Measurements from ENCODE around the gene MCEE. TPM values are rescaled to one million over a fixed set of nuclear protein-coding genes. Genes with fewer than 3 reads are reported as not detected.
A peak's percentile ranks its signal among the peaks of the same experiment; 100 is the strongest.
"Not testable (repeated sequence)": the region's sequence is repeated elsewhere in the genome, so short reads cannot be mapped to it uniquely, and the experiment has no call there.

Gene MCEE
- 11.5 and 12.7 TPM in 2 replicates for total RNA-seq (2014; rRNA removed; shearing (Covaris generic))

DNA sequence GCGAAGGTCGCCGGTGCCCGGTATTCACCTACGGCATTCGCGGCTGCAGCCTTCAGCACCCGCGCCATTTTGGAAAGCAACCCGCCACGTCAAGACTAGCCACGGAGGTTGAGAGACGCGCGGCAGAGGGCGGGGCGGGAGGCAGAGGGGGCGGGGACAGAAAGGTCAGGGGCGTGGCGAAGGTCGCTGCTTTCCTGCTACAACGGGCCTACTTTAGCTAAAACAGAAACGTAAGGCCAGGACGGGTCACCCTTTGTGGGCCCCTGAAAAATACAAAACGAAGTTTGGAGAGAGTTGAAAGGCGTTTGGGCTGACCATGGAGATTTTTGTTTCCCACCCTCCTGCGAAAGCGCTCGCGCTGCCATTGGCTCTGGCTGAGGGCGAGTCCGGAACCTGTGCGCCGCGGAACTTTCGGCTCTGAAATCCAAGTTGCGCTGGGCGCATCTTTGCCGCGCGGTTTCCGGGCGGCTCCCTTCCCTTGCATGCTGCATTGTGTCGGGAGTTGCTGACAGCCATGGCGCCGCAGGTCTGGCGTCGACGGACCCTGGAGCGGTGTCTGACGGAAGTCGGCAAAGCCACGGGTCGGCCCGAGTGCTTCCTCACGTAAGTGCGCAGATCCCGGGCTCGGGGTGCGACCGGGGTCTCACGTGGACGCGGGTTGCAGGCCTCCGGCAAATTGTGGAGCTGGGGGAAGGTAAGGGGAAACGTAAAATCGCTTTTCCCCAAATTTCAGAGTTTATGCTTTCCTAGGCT is at the start of gene MCEE, which contains the start of gene MPHOSPH10:
TSS of gene MCEE (minus strand) at position 78 of the 753 bp plus-strand sequence. CDS start at position 68, 10 bp downstream.
TSS of gene MPHOSPH10 (plus strand) at position 483 of the 753 bp plus-strand sequence. CDS start at position 515, 32 bp downstream.
- H3K27me3 ChIP-seq, result no peaks in the 10 kb centered on the region
- H3K4me1 ChIP-seq, result peaks cover 8% of the 10 kb centered on the region
- H3K27ac ChIP-seq, result peak within 1 kb of the TSS; percentile 81
- H3K4me3 ChIP-seq, result peak within 1 kb of the TSS; percentile 89
- H3K36me3 ChIP-seq, result peaks cover 24% of the 10 kb centered on the region
- H3K9me3 ChIP-seq (replicated peaks), result no peaks in the 10 kb centered on the region
- DNase-seq, result peak; percentile 95 to 96

DNA sequence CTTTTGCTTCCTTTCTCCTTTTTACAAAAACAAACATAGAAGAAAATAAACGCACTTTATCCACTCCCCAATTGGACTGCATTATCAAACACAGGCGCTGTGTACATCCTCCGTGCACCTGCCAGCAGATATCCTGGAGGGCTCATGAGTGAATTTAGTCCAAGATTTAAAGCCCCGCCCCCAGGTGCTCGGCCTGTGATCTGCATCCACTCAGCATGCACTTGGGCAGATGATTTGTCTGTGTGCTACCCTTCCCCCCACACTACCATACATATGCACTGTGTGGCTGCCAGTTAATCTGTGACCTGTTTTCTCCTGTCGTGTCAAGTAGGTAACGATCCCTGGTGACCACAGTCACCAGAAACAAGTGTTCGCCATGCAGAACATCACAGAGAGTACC is 48.8 kb upstream of the MCEE start:
- H3K27me3 ChIP-seq; H3K4me1 ChIP-seq; H3K4me3 ChIP-seq; H3K36me3 ChIP-seq; H3K9me3 ChIP-seq (replicated peaks); H3K27ac ChIP-seq; DNase-seq: not testable (repeated sequence)

DNA sequence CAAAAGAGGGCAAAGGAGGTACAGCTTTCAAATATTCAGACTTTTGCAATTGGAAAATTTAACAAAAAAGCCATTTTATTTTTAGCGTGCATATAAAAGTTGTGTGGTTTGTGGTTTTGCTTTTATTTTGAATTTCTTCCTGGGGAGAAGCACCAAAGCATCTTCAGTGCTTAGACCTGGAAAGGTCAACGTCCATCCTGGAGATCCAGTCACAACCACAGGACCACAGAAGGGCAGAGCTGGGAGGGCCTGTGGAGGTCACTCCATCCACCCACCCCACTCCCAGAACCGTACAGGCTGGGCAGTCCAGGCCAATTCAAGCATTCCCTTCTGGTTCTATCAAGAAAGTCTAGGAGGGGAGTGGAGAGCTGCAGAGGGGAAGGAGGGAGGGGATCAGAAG is 44.2 kb upstream of the MCEE start:
- H3K4me1 ChIP-seq, result no peaks in the 10 kb centered on the region
- no peaks in the 10 kb centered on the region for H3K36me3 ChIP-seq
- DNase-seq, result no peak
- H3K27ac ChIP-seq, result no peak overlapping the region
- H3K27me3 ChIP-seq, result no peaks in the 10 kb centered on the region; the same call in 1 of the 2 replicates
- H3K9me3 ChIP-seq (replicated peaks), result no peaks in the 10 kb centered on the region; the same call in 1 of the 2 replicates
- H3K4me3 ChIP-seq, result no peak overlapping the region

DNA sequence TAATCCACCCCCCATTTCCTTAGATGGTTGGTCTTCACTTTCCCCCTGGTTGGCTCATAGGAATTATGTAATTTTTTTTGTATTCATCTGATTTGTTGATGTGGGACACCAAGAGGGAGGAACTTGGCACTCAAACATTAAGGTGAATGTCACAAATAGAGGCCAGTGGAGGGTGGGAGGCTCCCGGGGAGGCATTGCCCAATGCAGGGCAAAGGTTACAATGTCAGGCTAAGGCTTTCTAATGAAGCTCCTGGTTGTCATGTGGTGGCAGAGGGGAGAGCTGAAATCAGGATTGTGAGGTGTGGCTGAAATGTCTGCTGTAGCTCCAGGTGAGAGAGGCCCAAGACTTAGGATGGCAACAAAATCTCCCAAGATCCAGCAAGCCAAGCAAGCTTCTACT is 43.1 kb upstream of the MCEE start:
- Histone ChIP-seq H3K9me3 (replicated peaks) (no peaks in the 10 kb centered on the region; the same call in 1 of the 2 replicates), H3K27ac (no peak overlapping the region)

DNA sequence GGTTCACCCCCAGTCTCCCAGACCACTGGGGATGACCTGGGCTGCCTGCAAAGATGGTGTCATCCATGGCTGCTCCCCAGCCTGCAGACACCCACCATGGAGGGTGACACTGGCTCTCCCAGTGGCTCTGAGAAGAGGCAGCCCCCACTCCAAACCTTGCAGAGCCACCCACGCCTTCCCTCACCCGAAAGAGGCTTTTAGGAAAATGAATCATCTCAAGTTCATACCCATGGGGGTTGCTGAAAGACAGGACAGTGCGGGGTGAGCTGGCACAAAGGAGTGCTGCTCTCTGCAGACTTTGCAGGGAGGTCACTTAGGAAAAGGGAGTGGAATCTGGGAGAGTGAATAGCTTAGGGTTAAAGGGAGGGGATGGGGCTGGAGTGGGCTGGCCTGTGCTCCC is 36.8 kb upstream of the MCEE start:
- Histone ChIP-seq H3K27ac (no peak overlapping the region), H3K4me3 (no peak overlapping the region), H3K36me3 (no peaks in the 10 kb centered on the region), H3K9me3 (replicated peaks) (no peaks in the 10 kb centered on the region; the same call in 1 of the 2 replicates), H3K27me3 (no peaks in the 10 kb centered on the region; the same call in 1 of the 2 replicates), H3K4me1 (no peaks in the 10 kb centered on the region)
- no peak for DNase-seq

More for the DNA sequence above, 43.1 kb upstream of the MCEE start:
- no peaks in the 10 kb centered on the region for H3K4me1 ChIP-seq
- no peak overlapping the region for H3K4me3 ChIP-seq
- no peak for DNase-seq
- no peaks in the 10 kb centered on the region for H3K36me3 ChIP-seq
- no peaks in the 10 kb centered on the region; the same call in 1 of the 2 replicates for H3K27me3 ChIP-seq

DNA sequence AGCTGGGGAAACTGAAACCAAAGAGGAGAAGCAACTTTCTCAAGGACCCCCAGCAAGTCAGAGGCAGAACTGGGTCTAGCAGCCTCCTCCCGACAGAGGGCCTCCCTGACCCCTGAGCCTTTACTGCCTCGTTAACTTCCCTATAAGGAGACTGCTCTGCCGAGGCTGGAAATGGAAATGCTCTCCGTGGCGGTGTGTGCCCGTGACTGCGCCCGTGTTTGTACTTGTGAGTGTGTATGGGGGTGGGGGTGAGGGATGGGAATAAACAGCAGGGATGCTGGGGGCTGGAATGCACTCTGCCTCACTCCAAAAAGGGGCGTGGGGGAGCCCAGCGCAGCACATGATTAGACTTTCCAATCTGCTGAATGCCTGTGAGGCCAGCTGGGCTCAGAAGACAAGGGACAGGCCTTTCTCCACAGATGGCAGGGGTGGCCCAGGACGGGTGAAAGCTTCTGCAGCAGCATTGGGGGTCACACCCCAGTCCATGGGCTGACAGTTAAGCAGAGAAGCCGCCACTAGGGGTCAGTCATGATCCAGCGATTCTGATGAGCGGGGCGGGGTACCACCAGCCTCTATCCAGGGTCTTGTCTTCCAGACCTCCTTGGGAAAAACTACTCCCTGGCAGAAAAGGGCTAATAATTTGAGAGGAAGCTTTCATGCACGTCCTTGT is 27.2 kb upstream of the MCEE start:
- Histone ChIP-seq H3K36me3 (no peaks in the 10 kb centered on the region), H3K4me3 (peak overlapping the region; percentile 25), H3K27ac (no peak overlapping the region), H3K9me3 (replicated peaks) (no peaks in the 10 kb centered on the region), H3K27me3 (no peaks in the 10 kb centered on the region), H3K4me1 (peaks cover 4% of the 10 kb centered on the region; the same call in 1 of the 2 replicates)
- peak; percentile 72 to 88 for DNase-seq

DNA sequence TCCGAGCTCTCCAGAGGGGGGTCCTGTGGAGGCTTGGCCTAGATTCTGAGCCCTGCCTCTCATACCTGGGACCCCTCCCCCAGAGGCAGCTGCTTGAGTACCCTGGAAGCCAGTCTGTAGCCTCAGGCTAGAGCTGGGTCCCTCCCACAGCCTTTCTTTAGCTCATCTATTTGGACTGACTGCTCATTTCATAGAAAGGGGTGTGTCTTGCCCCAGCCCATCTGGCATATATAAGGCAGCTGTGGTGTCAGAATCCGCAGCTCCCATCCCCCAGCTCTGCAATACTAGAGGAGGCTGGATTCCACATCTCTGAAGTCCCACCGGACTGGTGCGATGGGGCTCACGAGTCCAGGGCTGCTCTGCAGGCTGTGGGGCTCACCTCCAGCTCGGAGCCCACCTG is 26.5 kb upstream of the MCEE start:
- no peaks in the 10 kb centered on the region for H3K36me3 ChIP-seq
- peak overlapping the region; percentile 25 for H3K4me3 ChIP-seq
- peak; percentile 87 to 91 for DNase-seq
- no peaks in the 10 kb centered on the region for H3K27me3 ChIP-seq
- no peak overlapping the region for H3K27ac ChIP-seq
- peaks cover 4% of the 10 kb centered on the region; the same call in 1 of the 2 replicates for H3K4me1 ChIP-seq
- H3K9me3 ChIP-seq (replicated peaks), result no peaks in the 10 kb centered on the region

DNA sequence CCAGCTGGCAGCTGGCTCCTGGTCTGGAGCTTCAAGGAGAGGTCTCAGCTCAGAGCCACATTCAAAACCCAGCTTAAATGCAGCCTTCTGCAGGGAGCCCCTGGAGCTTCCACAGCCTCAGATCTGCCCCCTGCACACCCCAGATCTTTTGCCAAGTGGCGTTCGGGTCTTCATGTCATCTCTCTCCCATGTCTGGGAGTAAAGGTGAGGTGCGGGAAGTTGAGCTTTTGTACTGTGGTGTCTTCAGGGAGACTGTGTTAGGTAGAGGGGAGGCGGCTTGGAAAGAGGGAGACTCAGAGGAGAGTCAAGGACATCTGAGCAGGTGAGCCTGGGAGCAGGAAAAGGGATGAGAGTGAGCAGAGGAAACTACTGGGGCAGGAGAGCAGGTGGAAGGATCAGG is 25.8 kb upstream of the MCEE start:
- H3K27me3 ChIP-seq, result no peaks in the 10 kb centered on the region
- no peak overlapping the region for H3K27ac ChIP-seq
- no peaks in the 10 kb centered on the region for H3K9me3 ChIP-seq (replicated peaks)
- H3K36me3 ChIP-seq, result no peaks in the 10 kb centered on the region; the same call in 1 of the 2 replicates
- DNase-seq, result no peak
- no peak overlapping the region for H3K4me3 ChIP-seq
- H3K4me1 ChIP-seq, result peaks cover 4% of the 10 kb centered on the region; the same call in 1 of the 2 replicates

DNA sequence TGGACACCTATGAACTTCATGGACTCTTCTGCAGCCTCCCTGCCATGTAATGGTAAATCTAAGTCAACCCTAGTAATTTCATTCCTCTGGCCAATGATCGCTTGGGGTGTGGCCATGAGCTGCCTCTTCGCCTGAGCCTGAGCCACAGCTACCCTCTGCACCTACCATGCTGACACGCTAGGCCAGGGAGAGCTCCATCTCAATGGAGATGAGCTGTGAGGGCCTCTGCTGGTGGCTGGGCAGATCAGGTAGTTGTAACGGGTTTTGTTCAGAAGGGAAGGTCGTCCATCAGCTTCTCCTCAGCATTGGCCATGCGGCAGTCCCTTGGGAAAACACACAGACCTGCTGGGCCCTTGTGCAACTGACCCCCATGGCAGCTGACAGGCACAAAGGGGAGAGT is 24.8 kb upstream of the MCEE start:
- Histone ChIP-seq H3K4me1 (peaks cover 4% of the 10 kb centered on the region; the same call in 1 of the 2 replicates), H3K27ac (no peak overlapping the region), H3K4me3 (no peak overlapping the region), H3K9me3 (replicated peaks) (no peaks in the 10 kb centered on the region), H3K27me3 (no peaks in the 10 kb centered on the region), H3K36me3 (peaks cover 9% of the 10 kb centered on the region)
- DNase-seq, result no peak

DNA sequence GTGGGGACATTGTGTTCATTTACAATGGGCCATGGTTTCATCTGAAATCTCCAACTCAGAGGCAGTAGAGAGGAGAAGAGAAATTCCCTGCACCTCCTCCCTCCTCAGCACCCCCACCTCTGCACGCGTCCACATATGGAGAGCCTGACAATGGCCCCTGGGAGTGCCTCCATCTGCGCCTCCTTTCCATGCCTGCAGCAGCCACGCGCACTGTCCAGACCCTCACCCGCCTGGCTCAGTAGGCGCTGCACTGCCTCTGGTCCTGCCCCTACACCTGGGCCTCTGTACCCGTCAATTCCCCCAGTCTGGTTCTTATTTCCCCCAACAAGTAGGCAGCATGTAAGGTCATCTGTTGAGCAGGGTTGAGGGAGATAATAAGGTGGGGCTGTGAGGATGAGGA is 24.2 kb upstream of the MCEE start:
- Histone ChIP-seq H3K4me1 (peaks cover 4% of the 10 kb centered on the region; the same call in 1 of the 2 replicates), H3K27ac (no peak overlapping the region), H3K27me3 (no peaks in the 10 kb centered on the region), H3K9me3 (replicated peaks) (no peaks in the 10 kb centered on the region), H3K36me3 (peaks cover 14% of the 10 kb centered on the region), H3K4me3 (no peak overlapping the region)
- no peak for DNase-seq

DNA sequence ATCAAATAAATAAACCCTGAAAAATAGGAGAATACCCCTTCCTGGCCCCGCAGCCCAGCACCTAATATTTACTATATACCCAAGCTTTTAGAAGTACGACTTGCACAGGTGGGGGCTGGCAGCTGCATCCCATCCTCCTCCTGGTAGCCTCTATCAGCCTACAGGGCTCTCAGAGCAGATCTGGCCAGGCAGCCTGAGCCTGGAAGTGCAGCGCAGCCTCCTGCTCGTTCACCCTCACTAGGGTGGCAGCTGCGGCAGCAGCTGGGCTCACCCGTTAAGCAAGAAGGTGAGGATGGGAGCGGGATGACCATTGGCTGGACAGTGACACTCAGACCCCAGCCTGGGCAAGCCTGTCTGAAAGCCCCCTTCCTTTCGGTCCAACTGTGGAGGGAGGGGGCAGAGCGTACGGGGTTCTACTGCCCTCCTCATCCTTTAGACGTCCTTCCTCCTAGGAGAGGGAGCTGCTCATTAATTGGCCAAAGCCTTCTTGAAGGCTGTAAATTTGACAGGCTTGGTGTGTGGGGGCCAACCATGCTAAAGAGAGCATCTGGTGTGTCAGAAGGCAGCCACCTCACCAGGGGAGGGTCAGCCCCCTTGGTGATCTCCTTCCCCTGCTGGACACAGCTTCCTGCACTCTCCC is 23.7 kb upstream of the MCEE start:
- peak; percentile 45 to 55 for DNase-seq

DNA sequence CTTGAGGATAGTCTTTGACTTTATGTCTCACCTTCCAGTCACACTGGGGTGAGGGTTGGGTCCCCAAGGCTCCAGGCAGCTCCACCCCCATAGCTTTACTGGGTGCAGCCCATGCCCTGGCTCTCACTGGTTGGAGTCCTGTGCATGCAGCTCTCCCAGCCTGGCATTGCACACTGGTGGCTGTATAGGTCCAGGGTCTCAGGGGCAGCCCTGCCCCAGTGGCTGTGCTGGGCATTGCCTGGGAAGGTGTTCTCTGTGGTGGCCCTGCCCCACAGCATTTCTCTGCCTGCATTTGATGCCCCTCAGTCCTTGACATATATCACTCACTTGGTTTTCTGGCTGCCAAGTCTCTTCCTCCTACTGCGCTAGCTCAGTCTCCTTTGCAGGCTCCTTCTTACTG is 21.6 kb upstream of the MCEE start:
- H3K27me3 ChIP-seq, result no peaks in the 10 kb centered on the region
- no peak overlapping the region for H3K27ac ChIP-seq
- H3K36me3 ChIP-seq, result peaks cover 41% of the 10 kb centered on the region
- no peaks in the 10 kb centered on the region for H3K9me3 ChIP-seq (replicated peaks)
- no peak overlapping the region for H3K4me3 ChIP-seq
- peaks cover 4% of the 10 kb centered on the region; the same call in 1 of the 2 replicates for H3K4me1 ChIP-seq
- no peak for DNase-seq

More for the DNA sequence above, 23.7 kb upstream of the MCEE start:
- Histone ChIP-seq H3K36me3 (peaks cover 20% of the 10 kb centered on the region), H3K4me3 (no peak overlapping the region), H3K27ac (no peak overlapping the region), H3K9me3 (replicated peaks) (no peaks in the 10 kb centered on the region), H3K27me3 (no peaks in the 10 kb centered on the region), H3K4me1 (peaks cover 4% of the 10 kb centered on the region; the same call in 1 of the 2 replicates)

DNA sequence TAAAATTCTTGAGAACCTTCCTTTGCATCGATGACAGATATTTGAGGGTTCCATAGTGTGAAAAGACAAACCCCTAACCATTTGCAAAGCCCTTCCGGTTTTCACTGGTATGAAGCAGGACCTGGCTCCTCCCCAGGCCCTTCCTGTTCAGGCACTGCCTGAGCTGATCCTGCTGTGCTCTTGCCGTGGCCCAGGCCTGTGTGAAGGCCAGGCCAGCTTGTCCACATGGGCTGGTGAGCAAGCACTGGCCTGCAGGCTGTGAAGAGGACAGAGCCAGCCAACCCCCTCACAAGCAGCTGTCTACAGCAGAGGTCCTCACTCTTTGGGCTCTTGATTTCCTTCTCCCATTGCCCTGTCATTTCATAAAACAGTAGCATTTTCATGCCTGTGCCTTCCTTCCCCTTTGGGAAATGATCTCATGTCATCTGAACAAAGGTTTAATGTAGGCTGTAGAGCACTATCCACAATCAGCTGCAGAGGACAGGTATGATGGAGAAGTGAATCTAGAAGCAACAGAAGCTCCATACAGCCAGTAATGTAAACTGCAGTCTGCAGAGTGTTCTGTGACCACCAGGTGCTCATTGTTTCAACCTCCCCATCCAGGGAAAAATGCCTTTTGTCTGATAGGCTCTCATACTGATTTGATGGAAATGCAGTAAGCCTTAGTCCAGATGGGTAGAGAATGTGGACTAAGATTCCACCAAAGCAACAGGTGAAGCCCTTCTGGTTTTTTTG is 20.2 kb upstream of the MCEE start:
- Histone ChIP-seq H3K4me1 (no peaks in the 10 kb centered on the region), H3K27me3 (no peaks in the 10 kb centered on the region), H3K4me3 (no peak overlapping the region), H3K9me3 (replicated peaks) (no peaks in the 10 kb centered on the region), H3K27ac (no peak overlapping the region), H3K36me3 (peaks cover 50% of the 10 kb centered on the region)
- DNase-seq, result no peak

DNA sequence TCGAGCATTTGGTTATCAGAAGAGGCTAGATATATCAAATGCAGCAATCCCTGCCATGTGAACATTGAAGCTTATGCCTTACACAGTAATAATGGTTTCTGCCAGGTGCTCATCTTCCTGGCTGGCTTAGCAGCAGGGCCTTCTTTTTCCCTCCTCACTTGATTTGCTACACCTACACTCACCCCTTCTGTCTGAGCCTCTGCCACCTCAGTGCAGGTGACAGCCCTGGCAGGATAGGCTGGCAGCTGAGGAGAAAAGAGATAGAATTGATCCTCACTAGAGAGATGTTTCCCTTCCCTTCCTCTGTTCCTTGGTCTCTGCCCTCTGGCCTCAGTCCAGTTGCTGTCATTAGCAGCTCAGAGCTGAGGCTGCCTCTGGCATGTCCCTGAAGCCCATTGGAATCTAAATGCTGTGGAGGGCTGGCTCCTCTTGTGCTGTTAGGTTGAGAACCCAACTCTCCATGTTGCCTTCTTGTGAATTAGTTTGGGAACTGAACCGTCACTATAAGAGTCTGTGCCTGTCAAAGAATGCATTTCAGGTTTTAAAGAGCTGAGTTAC is 18.6 kb upstream of the MCEE start:
- Histone ChIP-seq H3K4me3 (no peak overlapping the region), H3K27ac (no peak overlapping the region), H3K36me3 (peaks cover 64% of the 10 kb centered on the region), H3K27me3 (no peaks in the 10 kb centered on the region), H3K4me1 (no peaks in the 10 kb centered on the region), H3K9me3 (replicated peaks) (no peaks in the 10 kb centered on the region)
- no peak for DNase-seq

All from SJCRH30 (cell line).